ENCODE measurements around the gene TEX22.

GRCh38 chr14:105410642-105411016 is 12.3 kb downstream of the TEX22 start:
- TF ChIP-seq, protein P1, sequence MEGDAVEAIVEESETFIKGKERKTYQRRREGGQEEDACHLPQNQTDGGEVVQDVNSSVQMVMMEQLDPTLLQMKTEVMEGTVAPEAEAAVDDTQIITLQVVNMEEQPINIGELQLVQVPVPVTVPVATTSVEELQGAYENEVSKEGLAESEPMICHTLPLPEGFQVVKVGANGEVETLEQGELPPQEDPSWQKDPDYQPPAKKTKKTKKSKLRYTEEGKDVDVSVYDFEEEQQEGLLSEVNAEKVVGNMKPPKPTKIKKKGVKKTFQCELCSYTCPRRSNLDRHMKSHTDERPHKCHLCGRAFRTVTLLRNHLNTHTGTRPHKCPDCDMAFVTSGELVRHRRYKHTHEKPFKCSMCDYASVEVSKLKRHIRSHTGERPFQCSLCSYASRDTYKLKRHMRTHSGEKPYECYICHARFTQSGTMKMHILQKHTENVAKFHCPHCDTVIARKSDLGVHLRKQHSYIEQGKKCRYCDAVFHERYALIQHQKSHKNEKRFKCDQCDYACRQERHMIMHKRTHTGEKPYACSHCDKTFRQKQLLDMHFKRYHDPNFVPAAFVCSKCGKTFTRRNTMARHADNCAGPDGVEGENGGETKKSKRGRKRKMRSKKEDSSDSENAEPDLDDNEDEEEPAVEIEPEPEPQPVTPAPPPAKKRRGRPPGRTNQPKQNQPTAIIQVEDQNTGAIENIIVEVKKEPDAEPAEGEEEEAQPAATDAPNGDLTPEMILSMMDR (IDR thresholded peaks at IDR 0.05): no peak
- no peak for TF ChIP-seq POLR2A (IDR thresholded peaks at IDR 0.05)

Data from esophagus squamous epithelium (tissue), 4 donors.